Natural killer cell (primary cell): ENCODE results near the gene TMEM217. TPM values are rescaled to one million over a fixed set of nuclear protein-coding genes. Genes with fewer than 3 reads are reported as not detected.

Experiments
- ATAC-seq, 3 donors: fragments of 150-1000 bp in 2 of 3; fragments of 200-7000 bp in 1 of 3; cut with Tn5 transposase; 1 replicate in 1 of 3; 2 replicates in 2 of 3; pipeline ENCODE4 v1.10.0; 2021; ENCODE audit warnings: mild to moderate bottlenecking in 2 of 3, moderate library complexity in 2 of 3
- DNase-seq, 2 donors: peaks; one replicate each; pipeline versions ENCODE4 v3.0.0 to v3.0.0-alpha.2; 2013 to 2021; ENCODE audit warnings: mixed read lengths in 1 of 2
- H3K27ac ChIP-seq: one replicate; pipeline ENCODE4 v1.5.1; 2013; ENCODE audit warnings: mild to moderate bottlenecking, low read length
- H3K27me3 ChIP-seq: one replicate; pipeline ENCODE4 v1.6.1; 2013; ENCODE audit warnings: low read length; ENCODE audit not compliant: control insufficient read depth, insufficient read depth
- H3K36me3 ChIP-seq: one replicate; pipeline ENCODE4 v1.6.1; 2013; ENCODE audit warnings: low read length; ENCODE audit not compliant: control insufficient read depth, insufficient read depth
- H3K4me1 ChIP-seq: one replicate; pipeline ENCODE4 v1.6.1; 2013; ENCODE audit warnings: low read length; ENCODE audit not compliant: control insufficient read depth, insufficient read depth
- H3K4me3 ChIP-seq: one replicate; pipeline ENCODE4 v1.5.1; 2013; ENCODE audit warnings: low read length
- H3K9me3 ChIP-seq: one replicate; pipeline ENCODE4 v1.6.1; 2013; ENCODE audit warnings: low read length; ENCODE audit not compliant: control insufficient read depth, insufficient read depth
- H3K27ac Mint-ChIP-seq, 2 donors: one replicate each; pipeline ENCODE4 v1.8.0; 2022; ENCODE audit warnings: mild to moderate bottlenecking in 2 of 2, mixed read lengths in 2 of 2, moderate library complexity in 1 of 2
- H3K27me3 Mint-ChIP-seq, 2 donors: one replicate each; pipeline ENCODE4 v1.8.0; 2022; ENCODE audit warnings: low read depth in 2 of 2, mixed read lengths in 2 of 2
- H3K36me3 Mint-ChIP-seq: one replicate; pipeline ENCODE4 v1.8.0; 2022; ENCODE audit warnings: mixed read lengths
- H3K4me1 Mint-ChIP-seq, 2 donors: one replicate each; pipeline ENCODE4 v1.8.0; 2022; ENCODE audit warnings: mixed read lengths in 2 of 2
- H3K4me3 Mint-ChIP-seq: one replicate; pipeline ENCODE4 v1.8.0; 2022; ENCODE audit warnings: mild to moderate bottlenecking, moderate library complexity, mixed read lengths
- H3K9me3 Mint-ChIP-seq, 2 donors: one replicate each; pipeline ENCODE4 v1.8.0; 2022; ENCODE audit warnings: mixed read lengths in 2 of 2
- CTCF ChIP-seq: fragments of 200-600 bp; IDR thresholded peaks from one replicate; pipeline ENCODE4 v1.8.0; 2022; ENCODE audit warnings: antibody characterized with exemption
- WGBS: methylation state at CpG from one replicate; pipeline ENCODE4 v1.1.7; 2013; ENCODE audit warnings: missing lambda C conversion rate; ENCODE audit not compliant: insufficient coverage; 5-methylcytosine and 5-hydroxymethylcytosine counted together
- intact Hi-C: fragments of 100-400 bp; cut with micrococcal nuclease; formaldehyde crosslinking; loops from one replicate; pipeline ENCODE4 v1.14.2; 2022
- total RNA-seq, 4 donors: library from RNA; stranded (reverse); fragments of 120-200 nt in 1 of 4; gene quantifications; one replicate each; pipeline versions ENCODE4 v1.2.3 to v1.2.4, GENCODE V29; 2013 to 2022

The TMEM217 gene
- total RNA-seq, 3 donors from 2014 or later (not counting 1 experiment from before 2014, with no cell fraction given), result 0.75 to 2.1 (median 0.75) TPM

DNA sequence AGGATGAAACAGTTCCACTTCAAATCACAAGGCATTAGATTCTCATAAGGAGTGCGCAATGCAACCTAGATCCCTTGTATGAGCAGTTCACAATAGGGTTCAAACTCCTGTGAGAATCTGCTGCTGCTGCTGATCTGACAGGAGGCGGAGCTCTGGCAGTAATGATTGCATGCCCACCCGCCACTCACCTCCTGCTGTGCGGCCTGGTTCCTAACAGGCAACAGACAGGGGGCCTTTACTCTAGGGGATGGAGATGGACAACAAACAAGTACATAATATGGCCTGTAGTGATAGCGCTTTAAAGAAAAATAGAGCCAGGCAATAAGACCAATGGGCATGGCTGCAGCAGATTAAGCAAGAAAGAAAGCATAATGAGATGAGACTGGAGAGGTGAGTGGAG lies 3.1 kb downstream of the TMEM217 start:
- peaks cover 18% of the 10 kb centered on the region for H3K4me1 ChIP-seq
- no peaks in the 10 kb centered on the region for H3K27me3 ChIP-seq
- intact Hi-C loops, result no loop called here
- H3K4me3 ChIP-seq, result no peak overlapping the region
- 97% methylated on average over 5 of the region's 5 CpGs for WGBS
- Mint-ChIP-seq H3K27me3 (peaks cover 0 to 9% of the 10 kb centered on the region in 2 donors), H3K27ac (no peak overlapping the region), H3K9me3 (no peaks in the 10 kb centered on the region), H3K4me3 (no peak overlapping the region), H3K4me1 (peaks cover 26 to 29% of the 10 kb centered on the region in 2 donors), H3K36me3 (no peaks in the 10 kb centered on the region)
- H3K9me3 ChIP-seq, result no peaks in the 10 kb centered on the region
- ATAC-seq (no peak), DNase-seq (no peak)
- no peak for TF ChIP-seq CTCF
- no peak overlapping the region for H3K27ac ChIP-seq
- H3K36me3 ChIP-seq, result no peaks in the 10 kb centered on the region

DNA sequence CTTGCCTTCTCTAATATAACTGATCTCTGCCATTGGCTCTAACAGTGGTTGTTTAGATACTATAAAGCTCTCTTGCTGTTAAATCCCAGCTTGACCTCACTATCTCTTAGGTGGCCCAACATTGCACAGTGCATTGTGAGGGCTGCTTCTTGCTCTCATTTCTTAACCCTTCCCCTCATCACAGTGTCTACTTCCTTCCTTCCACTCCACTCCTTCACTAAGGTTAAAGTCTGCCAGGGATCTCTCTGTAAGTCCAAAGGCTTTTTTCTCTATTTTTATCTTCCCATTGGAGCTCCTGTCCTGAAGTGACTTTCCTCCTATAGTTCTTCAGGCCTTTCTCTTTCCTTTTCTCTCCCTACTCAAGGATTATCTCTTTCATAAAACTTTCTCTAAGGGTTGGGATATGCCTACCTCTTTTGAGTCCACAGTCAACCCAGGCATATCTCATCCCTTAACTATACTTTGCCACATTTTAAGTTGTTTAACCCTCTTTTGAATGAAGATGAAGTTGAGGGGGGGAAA lies 4.4 kb downstream of the TMEM217 start:
- H3K36me3 Mint-ChIP-seq, result no peaks in the 10 kb centered on the region
- no peaks in the 10 kb centered on the region for H3K9me3 Mint-ChIP-seq
- intact Hi-C loops, result no loop called here
- Histone ChIP-seq H3K36me3 (no peaks in the 10 kb centered on the region), H3K4me1 (peaks cover 12% of the 10 kb centered on the region), H3K27ac (no peak overlapping the region), H3K27me3 (no peaks in the 10 kb centered on the region), H3K4me3 (no peak overlapping the region), H3K9me3 (no peaks in the 10 kb centered on the region)
- peaks cover 16 to 17% of the 10 kb centered on the region in 2 donors for H3K4me1 Mint-ChIP-seq
- peaks cover 7 to 9% of the 10 kb centered on the region in 2 donors for H3K27me3 Mint-ChIP-seq
- DNase-seq (no peak), ATAC-seq (no peak)
- H3K4me3 Mint-ChIP-seq, result no peak overlapping the region
- H3K27ac Mint-ChIP-seq, result no peak overlapping the region
- TF ChIP-seq CTCF, result no peak

GRCh38 chr6:37251211-37251780 lies 6.6 kb downstream of the TMEM217 start:
- no peak for DNase-seq
- WGBS, result 89% methylated on average over 1 of the region's 4 CpGs
- H3K4me1 ChIP-seq, result no peaks in the 10 kb centered on the region
- H3K27ac Mint-ChIP-seq, result no peak overlapping the region
- no peak for ATAC-seq
- no peaks in the 10 kb centered on the region for H3K36me3 Mint-ChIP-seq
- H3K36me3 ChIP-seq, result no peaks in the 10 kb centered on the region
- H3K9me3 ChIP-seq, result no peaks in the 10 kb centered on the region
- no peaks in the 10 kb centered on the region for H3K27me3 ChIP-seq
- H3K9me3 Mint-ChIP-seq, result no peaks in the 10 kb centered on the region
- peaks cover 11 to 15% of the 10 kb centered on the region in 2 donors for H3K27me3 Mint-ChIP-seq
- no peak for TF ChIP-seq CTCF
- intact Hi-C loops, result no loop called here
- no peak overlapping the region for H3K4me3 Mint-ChIP-seq
- no peaks in the 10 kb centered on the region for H3K4me1 Mint-ChIP-seq
- H3K4me3 ChIP-seq, result no peak overlapping the region
- no peak overlapping the region for H3K27ac ChIP-seq
